K562 (cell line): ENCODE results near the gene ELP1. TPM values are rescaled to one million over a fixed set of nuclear protein-coding genes. Genes with fewer than 3 reads are reported as not detected.

Source experiments
- ASH1L ChIP-seq: fragments of 450-650 bp; IDR thresholded peaks from 2 replicates; pipeline ENCODE4 v1.6.1; 2018; ENCODE audit warnings: borderline replicate concordance, mild to moderate bottlenecking, low read depth; ENCODE audit not compliant: partially characterized antibody
- DPF2 ChIP-seq: fragments of 450-650 bp; IDR thresholded peaks from 2 replicates; pipeline ENCODE4 v1.6.1; 2016
- ELF1 ChIP-seq: fragments of 200-800 bp; sonication (Bioruptor generic); IDR thresholded peaks from 2 replicates; pipeline ENCODE4 v1.6.1; 2016; ENCODE audit warnings: missing genetic modification characterization, missing compliant biosample characterization
- HNRNPLL ChIP-seq: fragments of 200-400 bp; formaldehyde crosslinking; IDR thresholded peaks from 2 replicates; pipeline ENCODE4 v1.6.1; 2017; ENCODE audit warnings: low read length, low read depth, mild to moderate bottlenecking; ENCODE audit not compliant: poor library complexity, severe bottlenecking
- IFI16 ChIP-seq: fragments of 250-450 bp; sonication (Bioruptor Pico); IDR thresholded peaks from 2 replicates; pipeline ENCODE4 v2.1.2; 2022; ENCODE audit warnings: mild to moderate bottlenecking, inconsistent platforms
- JUND ChIP-seq, 2 experiments: IDR thresholded peaks; 2 replicates in 1 of 2; 3 replicates in 1 of 2; pipeline ENCODE4 v1.6.1; 2011; ENCODE audit warnings: borderline replicate concordance in 2 of 2, low read depth in 2 of 2, low read length in 2 of 2, improper control_type of control experiment in 1 of 2, missing biosample characterization in 1 of 2, missing genetic modification characterization in 1 of 2, missing genetic modification reagents in 1 of 2
- KDM5B ChIP-seq: fragments of 200-600 bp; sonication (generic); IDR thresholded peaks from 2 replicates; pipeline ENCODE4 v1.6.1; 2012; ENCODE audit warnings: low read depth, mild to moderate bottlenecking, moderate library complexity, low read length, control low read depth, inconsistent platforms; ENCODE audit not compliant: insufficient replicate concordance
- NR4A1 ChIP-seq, 2 experiments: fragments of 250-450 bp in 1 of 2; fragments of 450-650 bp in 1 of 2; sonication (Bioruptor Pico) in 1 of 2; IDR thresholded peaks; 2 replicates each; pipeline versions ENCODE4 v1.4.0 to v1.6.1; 2016 to 2020; ENCODE audit warnings: mild to moderate bottlenecking in 2 of 2, missing compliant biosample characterization in 1 of 2, missing genetic modification characterization in 1 of 2, moderate library complexity in 1 of 2
- POLR2AphosphoS5 ChIP-seq: IDR thresholded peaks from 2 replicates; pipeline ENCODE4 v1.6.1; 2011; ENCODE audit warnings: mild to moderate bottlenecking, low read depth, low read length, moderate library complexity; ENCODE audit not compliant: control insufficient read depth, insufficient read depth
- POLR2B ChIP-seq: fragments of 450-650 bp; IDR thresholded peaks from 2 replicates; pipeline ENCODE4 v1.6.1; 2018; ENCODE audit warnings: low read depth; ENCODE audit not compliant: partially characterized antibody
- PRPF4 ChIP-seq: fragments of 200-400 bp; formaldehyde crosslinking; IDR thresholded peaks from one replicate; pipeline ENCODE4 v1.6.1; 2017; ENCODE audit warnings: low read length, low read depth, mild to moderate bottlenecking; ENCODE audit not compliant: insufficient read depth, poor library complexity, severe bottlenecking
- SMARCC2 ChIP-seq: fragments of 450-650 bp; IDR thresholded peaks from 2 replicates; pipeline ENCODE4 v1.6.1; 2017; ENCODE audit warnings: antibody characterized with exemption, moderate library complexity, mild to moderate bottlenecking, low read depth
- ZNF140 ChIP-seq: fragments of 250-450 bp; sonication (Bioruptor Pico); IDR thresholded peaks from 2 replicates; pipeline ENCODE4 v1.8.0; 2021; ENCODE audit warnings: moderate library complexity, mild to moderate bottlenecking, inconsistent platforms
- ZNF232 ChIP-seq: sonication (generic); formaldehyde crosslinking; IDR thresholded peaks from 2 replicates; pipeline ENCODE4 v1.8.0; 2022; ENCODE audit warnings: mild to moderate bottlenecking, missing genetic modification reagents
- ZNF347 ChIP-seq: fragments of 450-650 bp; formaldehyde crosslinking; IDR thresholded peaks from 2 replicates; pipeline ENCODE4 v1.4.0; 2020; ENCODE audit warnings: low read depth, mild to moderate bottlenecking, moderate library complexity
- ZNF79 ChIP-seq: fragments of 250-450 bp; sonication (Bioruptor Pico); IDR thresholded peaks from 2 replicates; pipeline ENCODE4 v1.4.0; 2020; ENCODE audit warnings: low read depth, mild to moderate bottlenecking, moderate library complexity
- polyA plus RNA-seq, 8 experiments: library from polyadenylated mRNA; depleted of rRNA in 4 of 8; stranded (reverse) in 5 of 8; unstranded in 3 of 8; fragments of >200 nt; fragmentation: Nextera tagmentation in 2 of 8; fragmentation: Illumina TruSeq in 1 of 8; extraction: Ambion mirVana in 2 of 8; extraction: Trizol in 1 of 8; gene quantifications; 2 replicates each; pipeline versions ENCODE4 v1.2.1 to v1.2.3, GENCODE V29; 2011 to 2014; ENCODE audit warnings: inconsistent platforms in 1 of 8, missing spikeins in 1 of 8
- total RNA-seq, 7 experiments: library from RNA; depleted of rRNA in 6 of 7; stranded (reverse); fragments of >200 nt in 6 of 7; fragmentation: Illumina TruSeq in 2 of 7; extraction: Trizol in 2 of 7; gene quantifications; 2 replicates each; pipeline versions ENCODE4 v1.2.1 to v1.2.3, GENCODE V29; 2011 to 2021; ENCODE audit warnings: low replicate concordance in 1 of 7
- TF ChIP-seq, protein P1 (sequence below): sonication (generic); formaldehyde crosslinking; IDR thresholded peaks from 2 replicates; pipeline ENCODE4 v1.8.0; 2023; ENCODE audit warnings: mild to moderate bottlenecking, missing genetic modification reagents
- TF ChIP-seq, protein P2 (sequence below), 2 experiments: fragments of 450-650 bp; IDR thresholded peaks; 2 replicates each; pipeline ENCODE4 v1.6.1; 2018; ENCODE audit warnings: mild to moderate bottlenecking in 2 of 2, low read depth in 1 of 2; ENCODE audit not compliant: partially characterized antibody in 2 of 2
- TF ChIP-seq, protein P3 (sequence below): fragments of 450-650 bp; IDR thresholded peaks from 2 replicates; pipeline ENCODE4 v1.6.1; 2016; ENCODE audit warnings: borderline replicate concordance

Gene ELP1
- total and polyA plus RNA-seq, 9 of the 15 experiments (the other 6 are each of a cell fraction or from before 2014, with no cell fraction given), result 17.0 to 48.6 (median 39.7) TPM

DNA sequence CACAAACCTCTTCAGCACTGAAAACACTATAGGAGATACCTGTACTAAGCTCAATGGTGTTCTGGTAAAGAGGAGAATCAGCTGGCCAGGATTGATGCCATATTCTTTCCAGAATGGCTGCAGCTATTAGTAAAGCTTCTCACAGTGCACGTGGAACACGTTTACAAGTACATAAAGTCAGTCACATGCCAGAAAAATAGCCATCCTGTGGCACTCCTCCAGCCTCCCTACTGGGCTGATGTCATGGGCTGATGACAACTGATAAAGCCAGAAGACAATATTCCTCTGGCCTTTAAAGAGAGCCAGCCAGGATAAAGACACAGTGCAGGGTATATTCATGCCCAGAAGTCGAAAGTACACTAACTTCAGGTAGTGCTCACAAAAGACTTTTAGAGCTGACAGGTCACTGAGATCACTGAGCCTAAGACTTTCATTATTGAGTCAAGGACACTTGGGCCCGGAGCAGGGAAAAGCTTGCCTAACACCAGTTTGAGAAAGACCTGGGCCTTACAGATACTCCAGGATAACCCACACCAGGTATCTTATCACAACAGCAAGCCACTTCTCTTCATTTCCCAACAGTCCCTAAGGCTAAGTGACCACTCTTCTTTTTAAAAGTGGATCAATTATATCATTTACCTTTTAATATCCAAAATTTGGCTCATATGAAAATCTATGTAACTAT lies 29.7 kb upstream of the ELP1 start (continued):
- TF ChIP-seq DPF2 (peak; percentile 77), ZNF347 (CRISPR knock-in tag) (no peak), KDM5B (no peak), JUND (IDR thresholded peaks at IDR 0.05; ENCODE audit: borderline replicate concordance, low read depth, low read length) (peak; percentile 90), JUND (tag; IDR thresholded peaks at IDR 0.05; ENCODE audit: borderline replicate concordance, low read depth, low read length) (peak; percentile 93; the same call in 2 of the 3 replicates), NR4A1 (CRISPR knock-in tag; IDR thresholded peaks at IDR 0.05) (no peak), NR4A1 (tag; IDR thresholded peaks at IDR 0.05) (no peak), POLR2B (no peak), IFI16 (CRISPR knock-in tag) (no peak), POLR2AphosphoS5 (0 out of 2 replicates have a peak, but pooled peaks have one; percentile 19), ASH1L (no peak), HNRNPLL (no peak), ELF1 (no peak), ZNF79 (CRISPR knock-in tag) (no peak), SMARCC2 (0 out of 2 replicates have a peak, but pooled peaks have one; percentile 10), PRPF4 (no peak), ZNF232 (CRISPR knock-in tag) (no peak), ZNF140 (no peak)
- TF ChIP-seq, protein P1, sequence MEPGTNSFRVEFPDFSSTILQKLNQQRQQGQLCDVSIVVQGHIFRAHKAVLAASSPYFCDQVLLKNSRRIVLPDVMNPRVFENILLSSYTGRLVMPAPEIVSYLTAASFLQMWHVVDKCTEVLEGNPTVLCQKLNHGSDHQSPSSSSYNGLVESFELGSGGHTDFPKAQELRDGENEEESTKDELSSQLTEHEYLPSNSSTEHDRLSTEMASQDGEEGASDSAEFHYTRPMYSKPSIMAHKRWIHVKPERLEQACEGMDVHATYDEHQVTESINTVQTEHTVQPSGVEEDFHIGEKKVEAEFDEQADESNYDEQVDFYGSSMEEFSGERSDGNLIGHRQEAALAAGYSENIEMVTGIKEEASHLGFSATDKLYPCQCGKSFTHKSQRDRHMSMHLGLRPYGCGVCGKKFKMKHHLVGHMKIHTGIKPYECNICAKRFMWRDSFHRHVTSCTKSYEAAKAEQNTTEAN (CRISPR knock-in tag), result no peak
- TF ChIP-seq, protein P2, sequence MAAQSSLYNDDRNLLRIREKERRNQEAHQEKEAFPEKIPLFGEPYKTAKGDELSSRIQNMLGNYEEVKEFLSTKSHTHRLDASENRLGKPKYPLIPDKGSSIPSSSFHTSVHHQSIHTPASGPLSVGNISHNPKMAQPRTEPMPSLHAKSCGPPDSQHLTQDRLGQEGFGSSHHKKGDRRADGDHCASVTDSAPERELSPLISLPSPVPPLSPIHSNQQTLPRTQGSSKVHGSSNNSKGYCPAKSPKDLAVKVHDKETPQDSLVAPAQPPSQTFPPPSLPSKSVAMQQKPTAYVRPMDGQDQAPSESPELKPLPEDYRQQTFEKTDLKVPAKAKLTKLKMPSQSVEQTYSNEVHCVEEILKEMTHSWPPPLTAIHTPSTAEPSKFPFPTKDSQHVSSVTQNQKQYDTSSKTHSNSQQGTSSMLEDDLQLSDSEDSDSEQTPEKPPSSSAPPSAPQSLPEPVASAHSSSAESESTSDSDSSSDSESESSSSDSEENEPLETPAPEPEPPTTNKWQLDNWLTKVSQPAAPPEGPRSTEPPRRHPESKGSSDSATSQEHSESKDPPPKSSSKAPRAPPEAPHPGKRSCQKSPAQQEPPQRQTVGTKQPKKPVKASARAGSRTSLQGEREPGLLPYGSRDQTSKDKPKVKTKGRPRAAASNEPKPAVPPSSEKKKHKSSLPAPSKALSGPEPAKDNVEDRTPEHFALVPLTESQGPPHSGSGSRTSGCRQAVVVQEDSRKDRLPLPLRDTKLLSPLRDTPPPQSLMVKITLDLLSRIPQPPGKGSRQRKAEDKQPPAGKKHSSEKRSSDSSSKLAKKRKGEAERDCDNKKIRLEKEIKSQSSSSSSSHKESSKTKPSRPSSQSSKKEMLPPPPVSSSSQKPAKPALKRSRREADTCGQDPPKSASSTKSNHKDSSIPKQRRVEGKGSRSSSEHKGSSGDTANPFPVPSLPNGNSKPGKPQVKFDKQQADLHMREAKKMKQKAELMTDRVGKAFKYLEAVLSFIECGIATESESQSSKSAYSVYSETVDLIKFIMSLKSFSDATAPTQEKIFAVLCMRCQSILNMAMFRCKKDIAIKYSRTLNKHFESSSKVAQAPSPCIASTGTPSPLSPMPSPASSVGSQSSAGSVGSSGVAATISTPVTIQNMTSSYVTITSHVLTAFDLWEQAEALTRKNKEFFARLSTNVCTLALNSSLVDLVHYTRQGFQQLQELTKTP (IDR thresholded peaks at IDR 0.05; ENCODE audit: low read depth in 1 of 2, partially characterized antibody in 2 of 2), result no peak
- TF ChIP-seq, protein P3, sequence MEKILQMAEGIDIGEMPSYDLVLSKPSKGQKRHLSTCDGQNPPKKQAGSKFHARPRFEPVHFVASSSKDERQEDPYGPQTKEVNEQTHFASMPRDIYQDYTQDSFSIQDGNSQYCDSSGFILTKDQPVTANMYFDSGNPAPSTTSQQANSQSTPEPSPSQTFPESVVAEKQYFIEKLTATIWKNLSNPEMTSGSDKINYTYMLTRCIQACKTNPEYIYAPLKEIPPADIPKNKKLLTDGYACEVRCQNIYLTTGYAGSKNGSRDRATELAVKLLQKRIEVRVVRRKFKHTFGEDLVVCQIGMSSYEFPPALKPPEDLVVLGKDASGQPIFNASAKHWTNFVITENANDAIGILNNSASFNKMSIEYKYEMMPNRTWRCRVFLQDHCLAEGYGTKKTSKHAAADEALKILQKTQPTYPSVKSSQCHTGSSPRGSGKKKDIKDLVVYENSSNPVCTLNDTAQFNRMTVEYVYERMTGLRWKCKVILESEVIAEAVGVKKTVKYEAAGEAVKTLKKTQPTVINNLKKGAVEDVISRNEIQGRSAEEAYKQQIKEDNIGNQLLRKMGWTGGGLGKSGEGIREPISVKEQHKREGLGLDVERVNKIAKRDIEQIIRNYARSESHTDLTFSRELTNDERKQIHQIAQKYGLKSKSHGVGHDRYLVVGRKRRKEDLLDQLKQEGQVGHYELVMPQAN, result no peak
